Brain pericyte (primary cell): Measurements from ENCODE around the gene TRIM37.

Experiments used
- DNase-seq: peaks from one replicate; pipeline ENCODE4 v3.0.0-alpha.2; 2012; ENCODE audit warnings: low read depth, low spot score

TRIM37 gene

DNA sequence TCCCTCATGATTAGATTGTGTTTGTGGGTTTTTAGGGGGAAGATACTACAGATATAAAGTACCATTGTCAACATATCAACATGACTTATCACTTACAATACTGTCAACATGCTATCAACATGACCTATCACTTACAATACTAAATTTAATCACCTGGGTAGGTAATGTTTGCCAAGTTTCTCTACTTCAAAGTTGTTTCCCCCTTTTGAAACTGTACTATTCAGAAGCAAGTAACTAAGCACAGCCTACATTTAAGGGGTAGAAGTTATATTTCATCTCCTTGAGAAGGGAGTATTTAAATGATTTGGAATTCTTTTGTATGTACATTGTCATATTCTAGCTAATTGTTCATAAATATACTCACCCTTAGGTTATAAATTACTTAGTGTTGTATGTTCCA lies 68.7 kb downstream of the TRIM37 start:
- no peak for DNase-seq

- no peak for DNase-seq
These were observed 75.9 kb downstream of the TRIM37 start for GRCh38 chr17:59030811-59031210.

DNA sequence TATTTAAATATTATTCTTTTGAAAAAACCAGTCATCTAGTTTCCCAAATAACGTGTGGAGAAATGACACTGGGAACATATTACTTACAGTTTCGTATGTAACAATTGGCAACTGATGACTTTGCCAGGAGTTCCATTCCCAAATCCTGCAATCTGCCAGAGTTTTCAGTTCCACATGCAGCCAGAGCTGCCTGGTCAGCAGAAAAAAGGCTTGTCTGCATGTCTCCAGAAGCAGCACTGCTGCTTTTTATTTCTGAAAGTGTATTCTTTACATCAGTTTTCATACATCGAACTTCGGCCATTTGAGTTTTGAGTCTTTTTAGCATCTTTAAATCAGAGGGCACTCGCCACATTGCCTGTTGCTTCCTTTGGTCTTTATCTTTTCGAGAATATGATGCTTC lies 78.4 kb downstream of the TRIM37 start:
- no peak for DNase-seq

DNA sequence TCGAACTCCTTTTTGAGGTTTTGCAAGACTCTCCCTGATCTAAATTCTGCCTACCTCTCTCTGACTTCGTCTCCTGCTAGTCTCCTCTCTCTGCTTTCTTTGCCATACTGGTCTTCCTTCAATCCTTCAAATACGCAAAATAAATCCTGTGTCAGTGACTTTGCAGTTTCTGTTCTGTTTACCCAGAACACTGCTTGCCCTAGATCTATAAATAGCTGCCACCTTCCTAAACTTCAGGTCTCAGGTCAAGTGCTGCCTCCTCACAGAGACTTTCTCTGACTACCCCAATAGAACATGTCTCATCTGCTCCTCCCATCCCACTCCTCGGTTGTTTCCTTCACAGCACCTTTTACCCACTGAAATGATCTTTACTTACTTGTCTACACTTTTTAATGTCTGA lies 78.9 kb downstream of the TRIM37 start:
- no peak for DNase-seq

DNA sequence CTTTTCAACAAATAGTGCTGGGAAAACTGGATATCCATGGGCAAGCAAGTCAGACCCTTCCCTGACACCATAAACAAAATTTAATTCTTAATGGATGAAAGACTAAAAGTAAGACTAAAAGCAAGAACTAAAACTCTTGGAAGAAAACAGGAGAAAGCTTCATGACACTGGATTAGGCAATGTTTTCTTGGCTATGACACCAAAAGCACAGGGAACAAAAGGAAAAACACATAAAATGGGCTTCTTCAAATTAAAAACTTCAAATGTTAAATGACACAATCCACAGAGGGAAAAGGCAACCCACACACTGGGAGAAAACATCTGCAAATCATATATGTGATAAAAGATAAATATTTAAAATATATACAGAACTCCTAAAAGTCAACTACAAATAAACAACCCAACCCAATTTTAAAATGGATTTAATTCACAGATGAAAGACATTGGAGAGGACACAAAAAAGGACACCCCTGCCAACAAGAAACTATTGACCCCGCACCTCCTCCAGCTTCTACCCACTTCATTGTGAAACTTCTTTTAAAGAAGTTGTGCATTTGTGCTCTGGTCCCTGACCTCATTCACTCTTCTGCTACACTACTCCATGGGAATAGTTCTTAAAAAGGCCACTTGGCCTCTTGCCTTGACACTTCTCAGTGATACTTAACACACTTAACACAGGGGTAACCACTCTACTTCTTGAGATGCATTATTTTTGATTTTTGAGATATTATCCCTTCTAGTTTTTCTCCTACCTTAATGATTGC lies 80.3 kb downstream of the TRIM37 start:
- DNase-seq = no peak

GRCh38 chr17:59024916-59025315 lies 81.8 kb downstream of the TRIM37 start:
- no peak for DNase-seq

- no peak for DNase-seq
These were observed 88.7 kb downstream of the TRIM37 start for GRCh38 chr17:59018019-59018418.

GRCh38 chr17:59011975-59012374 lies 94.7 kb downstream of the TRIM37 start:
- no peak for DNase-seq

- no peak for DNase-seq
These were observed 96.7 kb downstream of the TRIM37 start for GRCh38 chr17:59010026-59010425.

- no peak for DNase-seq
These were observed 97.9 kb downstream of the TRIM37 start for GRCh38 chr17:59008737-59009136.

DNA sequence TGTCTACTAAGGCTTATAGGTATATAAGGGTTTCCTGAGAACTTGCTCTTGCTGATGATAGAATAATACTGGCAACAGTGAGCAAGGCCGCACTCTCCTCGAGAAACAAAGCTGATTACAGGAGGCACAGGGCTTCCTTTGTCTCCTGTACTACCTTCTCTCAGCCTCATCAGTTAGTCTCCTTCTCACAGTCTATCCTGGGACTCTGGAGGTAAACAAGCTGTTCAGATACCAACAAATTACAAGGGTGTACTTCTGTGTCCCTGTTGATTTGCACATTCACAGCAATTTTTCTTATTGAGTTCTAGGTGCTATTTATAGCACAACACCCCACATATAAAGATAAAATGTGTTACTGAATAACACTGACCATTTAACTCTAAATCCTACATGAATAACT lies 98.7 kb downstream of the TRIM37 start:
- no peak for DNase-seq

DNA sequence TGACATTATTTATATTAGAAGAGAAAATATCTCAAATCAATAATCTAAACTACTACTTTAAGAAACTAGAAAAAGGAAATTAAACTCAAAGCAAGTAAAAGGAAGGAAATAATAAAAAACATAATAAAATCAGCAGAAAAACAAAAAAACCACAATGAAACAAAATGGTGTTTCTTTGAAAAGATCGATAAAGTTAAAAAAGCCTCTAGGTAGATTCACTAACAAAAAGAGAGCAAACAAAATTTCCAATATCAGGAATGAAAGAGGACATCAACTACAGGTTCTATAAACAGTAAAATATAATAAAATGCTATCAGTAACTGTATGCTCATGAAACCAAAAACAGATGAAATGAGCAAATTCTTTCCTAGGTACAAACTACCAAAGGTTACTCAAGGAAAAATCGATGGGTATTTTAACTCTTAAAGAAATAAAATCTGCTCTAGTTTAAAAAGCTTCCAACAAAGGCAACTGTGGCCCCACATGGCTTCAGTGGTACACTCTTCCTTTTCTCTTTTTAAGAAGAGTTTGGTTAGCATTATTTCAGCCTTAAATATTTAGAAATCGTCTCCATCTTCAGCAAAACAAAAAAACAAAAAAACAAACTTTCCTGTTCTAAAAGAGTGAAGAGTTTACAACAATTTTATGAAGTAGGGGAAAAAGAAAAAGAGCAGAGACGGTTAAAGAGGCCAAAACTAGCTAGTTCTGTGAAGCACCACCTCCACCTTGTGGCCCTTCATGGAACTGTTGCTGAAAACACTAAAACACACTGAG lies 102.2 kb downstream of the TRIM37 start:
- no peak for DNase-seq

- DNase-seq = no peak
These were observed 102.8 kb downstream of the TRIM37 start for GRCh38 chr17:59003860-59004259.

DNA sequence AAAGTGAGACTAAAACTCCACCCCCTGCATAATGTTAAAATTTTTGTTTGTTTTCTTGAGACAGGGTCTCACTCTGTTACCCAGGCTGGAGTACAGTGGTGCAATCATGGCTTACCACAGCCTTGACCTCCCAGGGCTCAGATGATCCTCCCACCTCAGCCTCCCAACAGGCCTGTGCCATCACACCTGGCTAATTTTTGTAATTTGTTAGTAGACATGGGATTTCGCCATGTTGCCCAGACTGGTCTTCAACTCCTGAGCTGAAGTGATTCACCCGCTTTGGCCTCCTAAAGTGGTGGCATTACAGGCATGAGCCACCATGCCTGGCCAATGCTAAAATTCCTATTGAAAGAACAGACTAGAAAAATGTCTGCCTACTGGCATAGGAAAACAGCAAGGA lies 103.8 kb downstream of the TRIM37 start:
- no peak for DNase-seq

- no peak for DNase-seq
These were observed 104.6 kb downstream of the TRIM37 start for GRCh38 chr17:59002126-59002525.

GRCh38 chr17:59001158-59001814 lies 105.4 kb downstream of the TRIM37 start:
- DNase-seq = no peak

DNA sequence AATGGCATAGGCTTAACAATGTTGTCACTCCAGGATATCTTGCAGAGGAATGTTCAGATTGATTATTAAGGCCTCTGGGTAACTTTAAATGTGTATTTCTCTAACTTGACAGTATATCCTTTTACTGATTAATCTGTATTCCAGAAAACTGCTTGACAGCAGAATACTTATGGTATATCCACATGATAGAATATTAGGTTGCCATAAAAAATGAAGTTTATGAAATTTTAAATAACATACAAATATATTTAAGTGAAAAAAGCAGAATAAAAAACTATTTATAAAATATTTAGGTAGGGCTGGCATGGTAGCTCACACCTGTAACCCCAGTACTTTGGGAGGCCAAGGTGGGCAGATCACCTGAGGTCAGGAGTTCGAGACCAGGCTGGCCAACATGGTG lies 106.7 kb downstream of the TRIM37 start:
- no peak for DNase-seq

- no peak for DNase-seq
These were observed 107.2 kb downstream of the TRIM37 start for GRCh38 chr17:58999500-58999899.

DNA sequence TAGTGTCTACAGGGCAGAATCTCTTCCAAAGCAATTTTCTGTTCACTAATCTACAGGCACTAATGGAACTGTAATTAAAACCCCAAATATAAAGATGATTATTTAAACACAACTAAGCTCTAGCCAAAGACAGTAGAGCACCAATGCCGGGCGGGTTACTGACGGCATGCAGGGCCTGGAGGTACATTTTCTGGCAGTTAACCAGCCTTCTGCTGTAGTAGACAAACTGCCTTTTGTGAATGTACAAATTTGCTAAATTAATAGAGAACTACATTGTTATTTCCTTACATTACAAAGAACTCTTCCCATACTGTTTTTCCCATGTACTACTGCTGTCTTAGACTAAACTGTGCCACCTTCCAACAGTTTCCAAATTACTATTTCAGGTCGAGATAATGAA lies 107.8 kb downstream of the TRIM37 start:
- no peak for DNase-seq

- no peak for DNase-seq
These were observed 108.7 kb downstream of the TRIM37 start for GRCh38 chr17:58997756-58998553.

- DNase-seq = no peak
These were observed 109.7 kb downstream of the TRIM37 start for GRCh38 chr17:58996968-58997367.
